Thymus (tissue), 11 donors: ENCODE data around the gene DLG5. TPM values are rescaled to one million over a fixed set of nuclear protein-coding genes. Genes with fewer than 3 reads are reported as not detected.

Experiments
- DNase-seq, 9 donors: peaks; one replicate each; pipeline ENCODE4 v3.0.0-alpha.2; 2013; ENCODE audit warnings: low spot score in 9 of 9, low read depth in 6 of 9, missing footprints in 1 of 9
- H3K27ac ChIP-seq, 2 donors: one replicate each; pipeline ENCODE4 v1.5.1; 2013; ENCODE audit warnings: control low read depth in 1 of 2, low read depth in 1 of 2, low read length in 1 of 2, mild to moderate bottlenecking in 1 of 2, moderate library complexity in 1 of 2
- H3K27me3 ChIP-seq, 2 donors: one replicate each; pipeline ENCODE4 v1.5.1; 2013; ENCODE audit warnings: low read length in 1 of 2; ENCODE audit not compliant: control insufficient read depth in 2 of 2, insufficient read depth in 1 of 2
- H3K36me3 ChIP-seq, 2 donors: one replicate each; pipeline ENCODE4 v1.5.1; 2013; ENCODE audit warnings: low read length in 1 of 2, mild to moderate bottlenecking in 1 of 2, moderate library complexity in 1 of 2; ENCODE audit not compliant: control insufficient read depth in 2 of 2, insufficient read depth in 2 of 2
- H3K4me1 ChIP-seq, 2 donors: one replicate each; pipeline ENCODE4 v1.5.1; 2013; ENCODE audit warnings: low read length in 2 of 2; ENCODE audit not compliant: control insufficient read depth in 2 of 2, insufficient read depth in 2 of 2
- H3K4me3 ChIP-seq, 2 donors: one replicate each; pipeline ENCODE4 v1.5.1; 2013; ENCODE audit warnings: low read length in 2 of 2, control low read depth in 1 of 2, mild to moderate bottlenecking in 1 of 2
- H3K9me3 ChIP-seq, 2 donors: one replicate each; pipeline ENCODE4 v1.5.1; 2013; ENCODE audit warnings: low read length in 1 of 2, mild to moderate bottlenecking in 1 of 2; ENCODE audit not compliant: control insufficient read depth in 2 of 2, insufficient read depth in 1 of 2
- WGBS: extraction: QIAGEN DNeasy Blood & Tissue Kit; methylation state at CpG from one replicate; pipeline ENCODE4 v1.1.7; 2013; 5-methylcytosine and 5-hydroxymethylcytosine counted together
- polyA plus RNA-seq: library from polyadenylated mRNA; stranded (reverse); fragments of 200-250 nt; gene quantifications from one replicate; pipeline ENCODE4 v1.2.3, GENCODE V29; 2013
- total RNA-seq: library from RNA; stranded (reverse); fragments of 120-200 nt; gene quantifications from one replicate; pipeline ENCODE4 v1.2.4, GENCODE V29; 2013
- donor health status: healthy.

The DLG5 gene
- total and polyA plus RNA-seq, 2 donors = 6.6 to 25.8 TPM

DNA sequence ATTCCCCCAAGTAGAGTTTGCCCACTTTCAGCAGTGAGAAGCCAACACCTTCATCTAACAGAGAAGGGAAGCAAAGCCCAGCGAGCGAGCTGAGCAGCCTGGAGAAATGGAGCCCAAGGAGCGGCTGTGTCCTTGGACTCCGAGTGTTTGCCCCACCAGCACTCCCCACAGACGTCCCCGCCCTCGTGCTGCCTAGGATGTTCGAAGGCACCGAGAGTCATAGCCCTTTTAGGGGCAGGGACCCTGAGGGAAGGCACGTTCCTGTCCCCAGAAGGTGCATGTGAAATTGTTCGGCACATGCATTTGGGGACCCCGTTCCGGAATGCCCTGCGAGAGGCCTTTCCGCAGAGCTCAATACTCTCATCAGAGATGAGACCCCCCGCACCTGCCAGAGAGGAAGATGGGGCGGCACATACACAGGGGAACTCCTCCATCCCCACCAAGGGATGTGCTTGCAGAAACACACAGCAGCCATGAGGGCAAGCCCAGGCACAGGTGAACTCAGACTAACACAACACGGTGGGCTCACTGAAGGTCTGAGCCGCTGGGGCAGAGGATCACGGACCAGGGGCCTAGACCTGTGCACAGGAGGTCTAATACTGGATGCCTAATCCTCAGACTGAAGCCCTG is 131.0 kb downstream of the DLG5 start:
- no peaks in the 10 kb centered on the region for H3K27me3 ChIP-seq
- no peak overlapping the region for H3K4me3 ChIP-seq
- DNase-seq = no peak
- WGBS = 97% methylated on average over 20 of the region's 20 CpGs
- no peak overlapping the region for H3K27ac ChIP-seq
- no peaks in the 10 kb centered on the region for H3K9me3 ChIP-seq
- H3K4me1 ChIP-seq = peaks cover 0 to 17% of the 10 kb centered on the region in 2 donors
- peaks cover 0 to 3% of the 10 kb centered on the region in 2 donors for H3K36me3 ChIP-seq

DNA sequence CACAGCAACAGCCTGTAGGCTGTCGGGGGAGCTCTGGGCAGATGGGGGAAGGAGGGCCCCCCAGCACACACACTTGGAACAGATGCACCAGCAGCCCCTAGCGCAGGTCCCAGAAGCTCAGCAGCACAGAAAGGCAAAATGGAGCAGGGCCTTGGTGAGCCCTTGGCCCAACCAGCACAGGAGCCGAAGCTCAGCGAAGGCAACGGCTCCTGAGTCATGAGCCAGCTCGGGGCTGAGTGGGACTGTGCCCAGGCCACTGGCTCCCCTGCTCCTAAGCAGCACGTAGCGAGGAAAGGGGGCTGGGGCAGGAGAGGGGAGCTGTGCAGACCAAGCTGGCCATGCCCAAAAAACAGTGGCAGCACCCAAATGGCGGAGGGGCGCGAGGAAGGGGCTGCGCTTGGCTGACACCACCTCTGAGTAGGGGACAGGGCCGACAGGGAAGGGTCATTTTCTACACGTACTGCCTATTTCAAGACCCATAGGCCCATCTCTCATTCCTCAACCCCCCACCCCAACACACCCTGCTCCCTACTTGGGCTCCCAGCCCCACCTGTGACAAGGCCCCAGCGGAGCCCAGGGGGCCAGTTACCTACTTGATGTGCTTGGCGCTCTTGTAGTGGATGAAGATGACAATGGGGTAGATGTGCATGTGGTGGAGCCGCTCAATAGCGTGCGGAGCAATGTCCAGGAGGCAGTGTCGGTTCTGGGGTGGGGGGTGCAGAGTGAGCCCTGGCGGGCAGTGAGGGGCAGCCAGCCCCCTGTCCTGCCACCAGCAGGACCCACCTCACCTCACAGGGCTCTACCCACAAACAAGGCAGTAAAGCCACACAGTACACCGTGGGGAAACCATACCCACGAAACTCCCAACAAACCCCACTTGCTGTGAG is 132.1 kb downstream of the DLG5 start:
- H3K27ac ChIP-seq = no peak overlapping the region
- DNase-seq = no peak
- WGBS = 97% methylated on average over 23 of the region's 23 CpGs

DNA sequence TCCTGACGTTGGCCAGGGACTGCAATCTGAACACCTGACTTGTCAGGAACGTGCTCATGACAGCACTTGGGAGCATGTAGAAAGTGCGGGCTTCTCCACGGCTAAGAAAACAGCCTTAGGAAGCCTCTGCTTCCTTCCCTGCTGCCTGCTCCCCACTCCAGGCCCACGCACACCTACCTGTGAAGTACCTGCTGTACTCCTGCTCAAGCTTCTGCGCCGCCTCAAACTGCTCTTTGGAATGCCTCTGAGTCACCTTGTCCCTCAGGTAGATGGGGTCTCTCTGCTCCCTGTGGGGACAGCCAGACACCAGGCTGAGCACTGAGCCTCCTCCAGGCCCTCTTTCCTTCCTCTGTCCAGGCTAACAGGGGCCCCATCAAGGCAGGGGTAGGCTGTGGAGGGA is 132.7 kb downstream of the DLG5 start:
- Histone ChIP-seq H3K27me3 (no peaks in the 10 kb centered on the region), H3K27ac (no peak overlapping the region), H3K36me3 (peaks cover 0 to 3% of the 10 kb centered on the region in 2 donors), H3K4me3 (no peak overlapping the region), H3K9me3 (no peaks in the 10 kb centered on the region), H3K4me1 (peaks cover 0 to 25% of the 10 kb centered on the region in 2 donors)
- no peak for DNase-seq
- 96% methylated on average over 7 of the region's 7 CpGs for WGBS

More for the DNA sequence above, 132.1 kb downstream of the DLG5 start:
- Histone ChIP-seq H3K4me1 (peaks cover 0 to 25% of the 10 kb centered on the region in 2 donors), H3K36me3 (peaks cover 0 to 3% of the 10 kb centered on the region in 2 donors), H3K27me3 (no peaks in the 10 kb centered on the region), H3K9me3 (no peaks in the 10 kb centered on the region), H3K4me3 (no peak overlapping the region)

DNA sequence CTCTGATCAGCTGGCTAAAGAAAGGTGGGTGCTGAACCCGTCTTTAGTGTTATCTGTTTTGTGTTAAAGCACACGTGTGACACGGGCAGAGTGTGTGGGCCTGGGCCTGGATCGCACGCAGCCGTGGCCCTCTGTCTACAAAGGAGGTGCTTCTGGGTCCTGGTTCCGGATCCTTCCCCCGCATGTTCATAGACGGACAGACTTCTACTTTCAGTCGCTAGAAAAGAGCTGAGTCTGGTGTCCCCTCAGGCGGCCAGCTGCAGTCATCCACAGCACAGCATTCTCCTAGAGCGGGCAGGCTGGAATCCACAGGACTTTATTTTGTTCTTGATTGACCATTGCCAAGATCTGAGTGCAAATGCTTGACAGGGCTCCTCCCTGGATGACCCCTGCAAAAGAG is 134.4 kb downstream of the DLG5 start:
- WGBS = 93% methylated on average over 12 of the region's 12 CpGs
- peaks cover 0 to 3% of the 10 kb centered on the region in 2 donors for H3K36me3 ChIP-seq

DNA sequence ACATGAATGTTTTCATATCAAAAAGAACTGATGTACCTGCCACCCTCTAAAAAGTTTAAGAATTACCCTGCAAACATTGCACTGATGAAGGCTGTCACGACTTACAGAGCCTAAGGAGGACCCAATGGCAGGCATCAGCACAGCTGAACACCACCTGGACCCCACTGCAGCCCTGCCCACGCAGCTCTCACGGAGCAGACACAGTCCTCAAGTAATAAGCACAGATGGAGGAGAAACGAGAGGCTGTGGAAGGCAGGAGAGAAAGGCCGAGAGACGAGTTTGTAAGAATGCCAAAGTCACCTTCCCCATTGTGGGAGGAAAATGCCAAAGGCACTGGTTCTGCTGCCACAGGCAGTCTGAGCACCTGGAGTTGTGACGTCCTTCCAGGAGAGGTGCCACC is 135.0 kb downstream of the DLG5 start:
- 94% methylated on average over 7 of the region's 7 CpGs for WGBS
- no peak for DNase-seq
- no peak overlapping the region for H3K27ac ChIP-seq
- H3K27me3 ChIP-seq = no peaks in the 10 kb centered on the region
- H3K9me3 ChIP-seq = no peaks in the 10 kb centered on the region
- peaks cover 0 to 3% of the 10 kb centered on the region in 2 donors for H3K36me3 ChIP-seq
- H3K4me3 ChIP-seq = no peak overlapping the region
- H3K4me1 ChIP-seq = peaks cover 0 to 25% of the 10 kb centered on the region in 2 donors

More for the DNA sequence above, 134.4 kb downstream of the DLG5 start:
- no peak for DNase-seq
- H3K27ac ChIP-seq = no peak overlapping the region
- H3K4me1 ChIP-seq = peaks cover 0 to 25% of the 10 kb centered on the region in 2 donors
- no peak overlapping the region for H3K4me3 ChIP-seq
- no peaks in the 10 kb centered on the region for H3K27me3 ChIP-seq
- H3K9me3 ChIP-seq = no peaks in the 10 kb centered on the region

DNA sequence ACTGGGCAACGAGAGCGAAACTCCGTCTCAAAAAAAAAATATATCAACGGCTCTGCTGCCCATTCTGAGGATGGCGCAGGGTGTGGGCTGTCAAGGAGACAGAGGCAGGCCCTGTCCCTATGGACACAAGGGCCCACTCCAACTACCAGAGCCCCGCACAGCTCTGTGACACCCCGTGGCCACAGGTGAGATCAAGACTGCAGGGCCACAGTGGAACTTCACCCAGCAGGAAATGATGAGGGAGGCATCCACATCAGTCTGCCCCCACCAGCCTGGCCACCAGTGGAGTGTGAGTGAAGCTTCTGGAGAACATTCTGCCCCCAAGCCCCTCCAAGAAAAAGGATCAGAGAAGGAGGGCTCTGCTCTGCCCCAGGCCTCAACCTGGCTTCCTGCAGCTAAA is 136.7 kb downstream of the DLG5 start:
- H3K4me3 ChIP-seq = no peak overlapping the region
- no peaks in the 10 kb centered on the region for H3K9me3 ChIP-seq
- peaks cover 0 to 25% of the 10 kb centered on the region in 2 donors for H3K4me1 ChIP-seq
- WGBS = 98% methylated on average over 7 of the region's 7 CpGs
- H3K27ac ChIP-seq = no peak overlapping the region
- DNase-seq = no peak
- no peaks in the 10 kb centered on the region for H3K27me3 ChIP-seq
- no peaks in the 10 kb centered on the region for H3K36me3 ChIP-seq

DNA sequence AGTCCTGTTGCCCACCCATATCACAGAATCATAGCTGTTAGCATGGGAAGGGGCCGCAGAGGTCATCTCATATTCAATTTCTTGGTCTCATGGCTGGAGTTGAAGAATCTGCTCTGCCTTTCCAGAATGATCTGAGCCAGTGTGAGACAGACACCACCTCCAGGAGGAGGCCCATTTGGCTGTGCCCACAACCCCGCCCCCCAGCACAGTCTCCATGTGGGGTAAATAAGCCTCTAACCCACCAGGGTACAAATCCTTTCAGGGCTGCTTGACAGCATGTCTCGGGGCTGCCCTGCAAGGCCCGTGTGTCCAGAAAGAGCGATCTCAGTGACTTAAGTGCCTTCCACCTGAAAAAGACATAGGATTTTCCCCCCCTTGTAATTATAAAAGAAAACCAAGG is 137.5 kb downstream of the DLG5 start:
- no peak for DNase-seq
- peaks cover 0 to 23% of the 10 kb centered on the region in 2 donors for H3K4me1 ChIP-seq
- no peak overlapping the region for H3K4me3 ChIP-seq
- no peak overlapping the region for H3K27ac ChIP-seq
- WGBS = 95% methylated on average over 5 of the region's 5 CpGs
- no peaks in the 10 kb centered on the region for H3K36me3 ChIP-seq
- H3K27me3 ChIP-seq = no peaks in the 10 kb centered on the region
- no peaks in the 10 kb centered on the region for H3K9me3 ChIP-seq

DNA sequence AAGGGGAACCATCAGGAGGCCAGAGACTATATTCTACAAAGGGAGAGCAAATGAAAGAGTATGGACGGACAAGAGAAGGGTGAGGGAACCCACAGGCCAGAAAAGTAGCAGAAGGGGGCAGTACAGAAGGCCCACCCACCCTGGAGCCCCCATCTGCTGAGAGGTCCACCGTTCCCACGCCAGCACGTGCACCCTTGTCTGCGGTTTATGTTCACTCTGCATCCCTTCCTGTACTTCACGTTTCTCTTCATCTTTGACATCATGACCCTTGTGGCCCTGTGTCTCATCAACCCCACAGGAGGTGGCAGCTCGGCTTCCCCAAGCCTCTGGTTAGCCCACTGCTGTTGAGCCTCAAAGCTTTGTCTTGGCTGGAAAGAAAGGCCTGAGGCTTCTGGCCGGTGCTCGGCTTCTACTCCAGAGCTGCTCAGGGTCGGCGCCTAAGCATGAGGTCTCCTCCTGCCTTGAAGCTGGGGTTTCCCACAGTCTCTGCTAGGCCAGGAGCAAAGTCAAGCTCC is 138.0 kb downstream of the DLG5 start:
- Histone ChIP-seq H3K36me3 (no peaks in the 10 kb centered on the region), H3K27me3 (no peaks in the 10 kb centered on the region), H3K9me3 (no peaks in the 10 kb centered on the region), H3K4me1 (peaks cover 0 to 19% of the 10 kb centered on the region in 2 donors), H3K27ac (no peak overlapping the region), H3K4me3 (no peak overlapping the region)
- 98% methylated on average over 11 of the region's 11 CpGs for WGBS
- no peak for DNase-seq

DNA sequence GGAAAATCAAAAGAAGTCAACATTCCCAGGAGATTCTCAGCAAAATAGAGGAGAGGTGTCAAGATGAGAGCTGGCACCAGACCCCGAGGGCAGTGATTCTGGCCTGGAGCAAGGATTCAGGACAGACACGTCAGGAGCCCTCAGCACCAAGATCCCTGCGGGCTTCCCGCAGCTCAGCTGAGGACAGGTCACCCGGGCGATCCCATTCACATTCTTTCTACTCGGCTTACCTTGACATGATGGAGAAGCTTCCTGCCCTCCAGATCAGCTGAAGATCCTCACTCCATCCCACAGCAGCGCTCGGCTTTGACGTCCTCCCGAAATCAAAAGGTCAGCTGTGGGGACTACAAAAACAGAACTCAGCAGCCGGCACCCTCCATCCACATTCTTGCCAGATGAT is 139.1 kb downstream of the DLG5 start:
- no peaks in the 10 kb centered on the region for H3K27me3 ChIP-seq
- DNase-seq = no peak
- H3K4me3 ChIP-seq = no peak overlapping the region
- H3K4me1 ChIP-seq = peaks cover 0 to 14% of the 10 kb centered on the region in 2 donors
- no peaks in the 10 kb centered on the region for H3K36me3 ChIP-seq
- H3K27ac ChIP-seq = no peak overlapping the region
- H3K9me3 ChIP-seq = no peaks in the 10 kb centered on the region
- WGBS = 96% methylated on average over 12 of the region's 12 CpGs
